PC-9 (cell line): ENCODE measurements around the gene ATP6V0D1. TPM values are rescaled to one million over a fixed set of nuclear protein-coding genes. Genes with fewer than 3 reads are reported as not detected.

Experiments
- BruUV-seq: library from RNA; stranded (reverse); fragments of 400-500 nt; replicated peaks from 2 replicates; lab custom pipeline; 2021; lab: Mats Ljungman, UMichigan
- CTCF ChIA-PET: fragments of 300-600 bp; sonication (Branson Sonifier 250); formaldehyde crosslinking; loops from one replicate; lab custom pipeline; 2022; ENCODE audit warnings: antibody characterized with exemption; lab: Charles Lee
- POLR2A ChIA-PET: fragments of 300-600 bp; sonication (Branson Sonifier 250); formaldehyde crosslinking; loops from one replicate; lab custom pipeline; 2022; ENCODE audit warnings: antibody characterized with exemption; ENCODE audit not compliant: unreplicated experiment; lab: Charles Lee
- DNase-seq, 2 experiments: peaks; one replicate each; pipeline versions ENCODE4 v3.0.0 to v3.0.0-alpha.2; 2015 to 2022; ENCODE audit warnings: mixed read lengths in 1 of 2
- H2AFZ ChIP-seq: fragments of 200-600 bp; sonication (generic); 2 replicates; pipeline ENCODE4 v1.8.1; 2017; ENCODE audit warnings: antibody characterized with exemption
- H3F3A ChIP-seq: fragments of 200-600 bp; sonication (generic); 2 replicates; pipeline ENCODE4 v1.8.1; 2017; ENCODE audit warnings: antibody characterized with exemption, mild to moderate bottlenecking, low read depth; ENCODE audit not compliant: insufficient read depth
- H3K27ac ChIP-seq: fragments of 200-600 bp; sonication (generic); 2 replicates; pipeline ENCODE4 v1.6.1; 2016; ENCODE audit warnings: mixed run types
- H3K27me3 ChIP-seq: fragments of 200-600 bp; sonication (generic); 2 replicates; pipeline ENCODE4 v1.6.1; 2016; ENCODE audit warnings: low read depth, mixed run types; ENCODE audit not compliant: insufficient read depth
- H3K36me3 ChIP-seq: fragments of 200-600 bp; sonication (generic); 2 replicates; pipeline ENCODE4 v1.6.1; 2016; ENCODE audit warnings: low read depth, mixed run types
- H3K4me1 ChIP-seq: fragments of 200-600 bp; sonication (generic); replicated peaks from 2 replicates; pipeline ENCODE4 v1.6.1; 2016; ENCODE audit warnings: mixed run types; ENCODE audit not compliant: insufficient read depth
- H3K4me2 ChIP-seq: fragments of 200-600 bp; sonication (generic); 2 replicates; pipeline ENCODE4 v1.6.1; 2017; ENCODE audit warnings: mixed run types
- H3K4me3 ChIP-seq: fragments of 200-600 bp; sonication (generic); 2 replicates; pipeline ENCODE4 v1.6.1; 2016; ENCODE audit warnings: mixed run types
- H3K79me2 ChIP-seq: fragments of 200-600 bp; sonication (generic); 2 replicates; pipeline ENCODE4 v1.6.1; 2017; ENCODE audit warnings: low read depth, mixed run types
- H3K9me2 ChIP-seq: fragments of 200-600 bp; sonication (generic); 2 replicates; pipeline ENCODE4 v1.8.1; 2017; ENCODE audit warnings: mild to moderate bottlenecking; ENCODE audit not compliant: insufficient read depth
- H3K9me3 ChIP-seq: fragments of 200-600 bp; sonication (generic); 2 replicates; pipeline ENCODE4 v1.8.1; 2016; ENCODE audit warnings: low read depth; ENCODE audit not compliant: insufficient read depth
- H4K20me1 ChIP-seq: fragments of 200-600 bp; sonication (generic); 2 replicates; pipeline ENCODE4 v1.8.1; 2017; ENCODE audit not compliant: insufficient read depth
- EZH2 ChIP-seq: fragments of 200-600 bp; sonication (generic); IDR thresholded peaks from 2 replicates; pipeline ENCODE4 v1.8.0; 2017; ENCODE audit warnings: antibody characterized with exemption, low read depth
- intact Hi-C: fragments of 100-400 bp; cut with micrococcal nuclease; formaldehyde crosslinking; loops from one replicate; pipeline ENCODE4 v1.10.0; 2022; ENCODE audit not compliant: unreplicated experiment
- total RNA-seq: library from RNA; stranded (reverse); gene quantifications from 2 replicates; pipeline ENCODE4 v1.2.3, GENCODE V29; 2021
- TF ChIP-seq, protein P1 (sequence below): fragments of 200-600 bp; sonication (generic); conservative IDR thresholded peaks from 2 replicates; pipeline ENCODE4 v1.6.1; 2017; ENCODE audit warnings: mixed run types, antibody characterized with exemption, mild to moderate bottlenecking, moderate library complexity

The ATP6V0D1 gene
- total RNA-seq, 1 experiment from 2014 or later: 61.0 TPM

DNA sequence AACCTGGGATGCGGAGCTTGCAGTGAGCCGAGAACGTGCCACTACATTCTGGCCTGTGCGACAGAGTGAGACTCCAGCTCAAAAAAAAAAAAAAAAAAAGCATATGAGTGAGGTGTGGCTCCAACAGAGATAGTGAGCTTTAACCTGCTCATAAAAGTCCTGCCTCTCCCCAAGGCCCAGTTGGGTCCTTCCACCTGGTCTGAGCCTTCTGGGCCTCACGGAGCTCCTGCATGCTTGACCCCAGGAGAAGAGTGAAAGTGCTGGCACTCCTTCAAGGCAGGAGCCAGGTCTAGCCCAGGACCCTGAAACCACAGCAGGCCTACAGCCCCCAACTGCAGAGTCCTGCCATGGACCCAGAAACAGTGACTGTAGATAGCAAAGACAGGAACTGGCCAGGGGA is 32.4 kb downstream of the ATP6V0D1 start:
- DNase-seq: no peak
- BruUV-seq: no TSS peak
- intact Hi-C loops: no loop called here
- Histone ChIP-seq H3K4me1 (peaks cover 4% of the 10 kb centered on the region; the same call in 1 of the 2 replicates), H3K4me2 (no peak overlapping the region), H3K36me3 (no peaks in the 10 kb centered on the region), H3K79me2 (no peaks in the 10 kb centered on the region), H3K9me3 (no peaks in the 10 kb centered on the region), H3K4me3 (no peak overlapping the region), H3K27me3 (no peaks in the 10 kb centered on the region), H3F3A (0 out of 2 replicates have a peak, but pooled peaks cover 4% of the 10 kb centered on the region), H2AFZ (no peak overlapping the region), H3K9me2 (no peaks in the 10 kb centered on the region), H3K27ac (no peak overlapping the region), H4K20me1 (peaks cover 8% of the 10 kb centered on the region; the same call in 1 of the 2 replicates)
- ChIA-PET CTCF (interaction anchor here (0.6 to 1.0 kb wide), 3 partner anchors 10 to 24 kb away, joined by 3 to 6 read pairs (median 4); no protein-coding TSS in a partner anchor), POLR2A (no interaction called here)
- TF ChIP-seq, protein P1, sequence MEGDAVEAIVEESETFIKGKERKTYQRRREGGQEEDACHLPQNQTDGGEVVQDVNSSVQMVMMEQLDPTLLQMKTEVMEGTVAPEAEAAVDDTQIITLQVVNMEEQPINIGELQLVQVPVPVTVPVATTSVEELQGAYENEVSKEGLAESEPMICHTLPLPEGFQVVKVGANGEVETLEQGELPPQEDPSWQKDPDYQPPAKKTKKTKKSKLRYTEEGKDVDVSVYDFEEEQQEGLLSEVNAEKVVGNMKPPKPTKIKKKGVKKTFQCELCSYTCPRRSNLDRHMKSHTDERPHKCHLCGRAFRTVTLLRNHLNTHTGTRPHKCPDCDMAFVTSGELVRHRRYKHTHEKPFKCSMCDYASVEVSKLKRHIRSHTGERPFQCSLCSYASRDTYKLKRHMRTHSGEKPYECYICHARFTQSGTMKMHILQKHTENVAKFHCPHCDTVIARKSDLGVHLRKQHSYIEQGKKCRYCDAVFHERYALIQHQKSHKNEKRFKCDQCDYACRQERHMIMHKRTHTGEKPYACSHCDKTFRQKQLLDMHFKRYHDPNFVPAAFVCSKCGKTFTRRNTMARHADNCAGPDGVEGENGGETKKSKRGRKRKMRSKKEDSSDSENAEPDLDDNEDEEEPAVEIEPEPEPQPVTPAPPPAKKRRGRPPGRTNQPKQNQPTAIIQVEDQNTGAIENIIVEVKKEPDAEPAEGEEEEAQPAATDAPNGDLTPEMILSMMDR: no peak
- TF ChIP-seq EZH2: no peak

DNA sequence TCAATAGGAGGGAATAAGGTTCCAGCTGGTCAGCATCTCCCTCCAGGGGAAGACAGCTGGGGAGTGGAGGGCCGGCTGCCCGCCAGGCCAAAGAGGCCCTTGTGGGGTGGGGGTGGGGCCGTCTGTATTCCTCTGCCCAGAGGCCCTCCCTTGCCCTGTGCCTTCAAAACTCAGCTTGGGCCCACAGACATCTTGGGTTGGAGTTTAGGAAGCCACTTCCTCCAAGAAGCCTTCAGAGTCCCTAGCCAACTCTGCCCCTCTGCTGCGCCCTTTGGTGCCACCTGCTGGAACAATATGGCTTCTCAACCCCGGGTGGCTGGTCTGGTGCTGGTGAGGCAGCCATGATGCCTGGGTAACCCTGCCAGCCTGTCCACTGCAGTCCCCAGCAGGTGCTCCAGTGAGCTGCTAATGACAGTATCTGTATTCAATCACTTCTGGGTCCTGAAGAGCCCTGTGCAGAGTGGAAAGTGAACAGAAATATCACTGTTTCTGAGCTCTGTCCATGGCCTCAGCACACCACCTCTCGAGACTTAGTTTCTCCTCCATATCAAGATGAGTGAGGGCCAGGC is 33.4 kb downstream of the ATP6V0D1 start:
- ChIA-PET CTCF (interaction anchor here (0.5 to 1.6 kb wide), 4 partner anchors 19 to 564 kb away, joined by 4 to 6 read pairs (median 6); no protein-coding TSS in a partner anchor), POLR2A (no interaction called here)
- Histone ChIP-seq H3K36me3 (no peaks in the 10 kb centered on the region), H3F3A (0 out of 2 replicates have a peak, but pooled peaks cover 4% of the 10 kb centered on the region), H3K9me2 (no peaks in the 10 kb centered on the region), H3K9me3 (no peaks in the 10 kb centered on the region), H2AFZ (no peak overlapping the region), H3K27ac (no peak overlapping the region), H3K4me1 (peaks cover 4% of the 10 kb centered on the region; the same call in 1 of the 2 replicates), H3K4me2 (no peak overlapping the region), H3K79me2 (no peaks in the 10 kb centered on the region), H4K20me1 (peaks cover 8% of the 10 kb centered on the region; the same call in 1 of the 2 replicates), H3K4me3 (no peak overlapping the region), H3K27me3 (no peaks in the 10 kb centered on the region)
- TF ChIP-seq EZH2: no peak
- TF ChIP-seq, protein P1: peak; percentile 56
- DNase-seq: peak in 1 of 2 experiments; percentile 46
- BruUV-seq: no TSS peak
- intact Hi-C loops: no loop called here

DNA sequence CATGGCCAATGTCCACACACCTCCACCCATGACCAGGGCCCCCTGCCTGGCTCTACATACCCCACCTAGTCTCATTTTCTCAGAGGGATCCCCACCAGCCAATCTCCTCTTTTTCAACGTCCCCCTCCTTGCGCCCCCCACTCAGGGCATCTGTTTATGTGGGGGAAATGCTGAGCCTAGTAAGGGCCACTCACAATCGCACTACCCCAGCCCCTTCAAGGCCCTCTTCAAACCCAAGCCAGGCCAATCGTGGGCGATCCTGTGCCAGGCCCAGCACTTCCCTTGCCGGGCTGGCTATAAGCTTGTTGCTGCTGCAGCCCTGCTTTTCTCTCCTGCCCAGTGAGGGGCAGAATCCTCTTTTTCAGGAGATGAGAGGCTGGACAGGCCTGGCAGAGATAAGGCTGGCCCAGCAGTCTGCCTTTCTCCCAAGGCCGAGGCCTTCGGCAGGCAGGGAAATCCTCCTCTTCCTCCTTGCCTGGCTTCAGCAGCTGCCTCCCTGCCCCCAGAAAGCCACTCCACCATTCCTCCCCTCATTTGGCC is 33.9 kb downstream of the ATP6V0D1 start:
- BruUV-seq: no TSS peak
- CTCF ChIA-PET: interaction anchor here (1.0 to 1.6 kb wide), 2 partner anchors 15 to 429 kb away, joined by 3 to 6 read pairs; no protein-coding TSS in a partner anchor
- H3K27ac ChIP-seq: no peak overlapping the region

More for the DNA sequence above, 33.9 kb downstream of the ATP6V0D1 start:
- no peak for DNase-seq
- Histone ChIP-seq H3K27me3 (no peaks in the 10 kb centered on the region), H3K9me3 (no peaks in the 10 kb centered on the region), H3K4me3 (no peak overlapping the region), H3F3A (no peaks in the 10 kb centered on the region), H3K9me2 (no peaks in the 10 kb centered on the region), H3K4me1 (peaks cover 1% of the 10 kb centered on the region; the same call in 1 of the 2 replicates), H3K79me2 (no peaks in the 10 kb centered on the region), H3K4me2 (no peak overlapping the region), H3K36me3 (no peaks in the 10 kb centered on the region), H4K20me1 (peaks cover 8% of the 10 kb centered on the region; the same call in 1 of the 2 replicates), H2AFZ (no peak overlapping the region)
- intact Hi-C loops: no loop called here
- TF ChIP-seq, protein P1: no peak
- TF ChIP-seq EZH2: no peak
- POLR2A ChIA-PET: no interaction called here
